GM12892 (cell line): Measurements from ENCODE around the gene DNM3.

ENCODE experiments used
- POLR2A ChIP-seq: IDR thresholded peaks from 2 replicates; pipeline ENCODE4 v1.6.1; 2011; ENCODE audit warnings: low read depth, low read length, control low read depth
- POLR2AphosphoS5 ChIP-seq: IDR thresholded peaks from 2 replicates; pipeline ENCODE4 v1.6.1; 2011; ENCODE audit warnings: low read depth, low read length, control low read depth

DNA sequence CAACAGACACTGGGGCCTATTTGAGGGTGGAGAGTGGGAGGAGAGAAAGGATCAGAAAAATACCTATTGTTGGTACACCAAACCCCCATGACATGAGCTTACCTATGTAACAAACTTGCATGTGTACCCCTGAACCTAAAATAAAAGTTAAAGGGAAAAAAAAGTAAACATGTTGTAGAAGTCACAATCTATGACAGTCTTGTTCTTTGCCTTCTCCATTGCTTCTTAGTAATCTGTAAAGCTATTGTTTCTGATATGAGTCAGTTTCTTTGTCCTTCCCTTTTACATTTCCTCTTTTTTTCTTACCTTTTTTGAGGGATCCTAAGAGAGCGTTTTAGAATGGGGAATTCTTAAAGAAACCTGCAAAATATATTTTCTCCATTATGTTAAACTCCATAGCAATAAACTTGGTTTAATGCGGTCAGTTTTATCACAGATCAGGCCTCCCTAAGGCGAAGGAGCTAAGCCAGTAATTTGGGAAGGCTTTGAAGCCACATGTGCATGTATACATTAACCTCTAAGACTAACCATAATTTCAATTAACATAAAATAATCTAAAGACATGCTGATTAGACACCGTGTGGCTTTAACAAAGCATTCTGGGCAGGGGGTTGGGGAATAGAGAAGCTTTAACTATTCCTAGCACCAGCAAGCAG, 501.4 kb downstream of the DNM3 start:
- TF ChIP-seq POLR2AphosphoS5: no peak
- no peak for TF ChIP-seq POLR2A
